Measurements from ENCODE around the gene GID4. TPM values are rescaled to one million over a fixed set of nuclear protein-coding genes. Genes with fewer than 3 reads are reported as not detected.

Gene GID4
- 11.9 TPM for total RNA-seq
- long read RNA-seq, full-length matches to known transcripts = 4 of 12 reads
- long read RNA-seq, partial matches to known transcripts = 1 of 12 reads
- long read RNA-seq, other reads (novel, unspliced or antisense) = 7 of 12 reads

DNA sequence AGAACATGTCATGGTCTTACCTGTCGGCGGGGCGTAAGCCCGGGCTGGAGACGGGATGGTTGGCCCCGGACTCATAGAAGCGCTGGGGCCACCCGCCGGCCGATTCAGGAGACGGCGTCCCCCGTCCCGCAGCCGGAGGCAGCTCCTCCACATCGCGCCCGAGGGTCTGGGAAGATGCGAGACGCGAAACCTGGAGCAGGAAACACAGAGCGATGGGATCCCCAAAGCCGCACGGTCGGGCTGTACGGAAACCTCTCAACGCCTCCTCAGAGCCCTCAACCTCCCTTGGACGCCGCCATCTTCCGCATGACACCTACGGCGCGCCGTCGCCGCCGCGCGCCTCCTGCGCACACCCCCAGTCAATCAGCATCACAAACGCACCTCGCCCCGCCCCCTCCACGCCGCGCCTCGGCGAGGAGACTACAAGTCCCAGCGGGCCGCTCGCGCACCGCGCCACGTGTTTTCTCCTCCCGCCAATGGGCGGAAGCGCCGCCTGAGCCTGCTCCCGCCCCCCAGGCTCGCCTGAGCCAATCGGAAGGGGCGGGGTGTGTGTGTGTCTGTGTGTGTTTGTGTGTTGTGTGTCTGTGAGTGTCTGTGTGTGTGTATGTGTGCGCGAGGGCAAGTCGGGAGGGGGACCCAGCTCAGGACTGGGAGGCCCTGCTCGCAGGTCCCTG, at the start of gene GID4, which contains the start of gene ATPAF2:
TSS of gene GID4 (plus strand) at position 548 of the 674 bp plus-strand sequence. CDS start at position 605, 57 bp downstream.
TSS of gene ATPAF2 (minus strand) at position 308 of the 674 bp plus-strand sequence. CDS start at position 153, 155 bp downstream.
- Histone ChIP-seq H3K27me3 (ENCODE audit: low read depth) (no peaks in the 10 kb centered on the region), H3K27ac (peak within 1 kb of the TSS; percentile 84), H3K4me3 (peak within 1 kb of the TSS; percentile 81), H3K36me3 (no peaks in the 10 kb centered on the region), H3K4me1 (peaks cover 38% of the 10 kb centered on the region), H3K9me3 (no peaks in the 10 kb centered on the region)
- intact Hi-C loops (cut with DNase I) = loop anchor here (10.0 kb wide), 1 partner anchor 354 kb away; the partner anchor contains the start of gene RAI1
- DNase-seq = peak; percentile 100
- TF ChIP-seq, protein P1, sequence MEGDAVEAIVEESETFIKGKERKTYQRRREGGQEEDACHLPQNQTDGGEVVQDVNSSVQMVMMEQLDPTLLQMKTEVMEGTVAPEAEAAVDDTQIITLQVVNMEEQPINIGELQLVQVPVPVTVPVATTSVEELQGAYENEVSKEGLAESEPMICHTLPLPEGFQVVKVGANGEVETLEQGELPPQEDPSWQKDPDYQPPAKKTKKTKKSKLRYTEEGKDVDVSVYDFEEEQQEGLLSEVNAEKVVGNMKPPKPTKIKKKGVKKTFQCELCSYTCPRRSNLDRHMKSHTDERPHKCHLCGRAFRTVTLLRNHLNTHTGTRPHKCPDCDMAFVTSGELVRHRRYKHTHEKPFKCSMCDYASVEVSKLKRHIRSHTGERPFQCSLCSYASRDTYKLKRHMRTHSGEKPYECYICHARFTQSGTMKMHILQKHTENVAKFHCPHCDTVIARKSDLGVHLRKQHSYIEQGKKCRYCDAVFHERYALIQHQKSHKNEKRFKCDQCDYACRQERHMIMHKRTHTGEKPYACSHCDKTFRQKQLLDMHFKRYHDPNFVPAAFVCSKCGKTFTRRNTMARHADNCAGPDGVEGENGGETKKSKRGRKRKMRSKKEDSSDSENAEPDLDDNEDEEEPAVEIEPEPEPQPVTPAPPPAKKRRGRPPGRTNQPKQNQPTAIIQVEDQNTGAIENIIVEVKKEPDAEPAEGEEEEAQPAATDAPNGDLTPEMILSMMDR (IDR thresholded peaks at IDR 0.05) = no peak
- ATAC-seq = peak; percentile 98 to 99

DNA sequence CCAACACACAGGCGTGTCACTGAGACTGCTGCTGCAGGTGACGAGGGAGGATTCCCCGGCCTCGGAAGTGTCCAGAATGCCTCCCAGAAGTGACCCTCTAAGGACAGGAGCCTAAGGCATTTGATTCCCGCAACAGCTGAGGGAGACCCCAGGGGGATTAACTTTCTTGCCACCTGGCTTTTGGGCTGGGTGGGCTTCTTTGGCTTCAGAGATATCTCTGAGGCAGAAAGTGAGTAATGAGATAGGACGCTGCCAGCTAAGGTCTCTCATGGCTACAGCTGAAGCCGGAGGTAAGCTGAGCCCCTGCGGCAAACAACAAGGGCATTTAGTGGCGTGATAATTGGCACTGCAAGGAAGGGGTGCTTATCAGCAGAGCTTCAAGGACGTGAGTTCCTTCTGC, 49.6 kb upstream of the GID4 start:
- no peak for ATAC-seq
- intact Hi-C loops (cut with DNase I) = no loop called here
- Histone ChIP-seq H3K4me3 (no peak overlapping the region), H3K27ac (no peak overlapping the region), H3K4me1 (no peaks in the 10 kb centered on the region), H3K9me3 (no peaks in the 10 kb centered on the region), H3K27me3 (ENCODE audit: low read depth) (no peaks in the 10 kb centered on the region), H3K36me3 (peaks cover 7% of the 10 kb centered on the region)
- DNase-seq = no peak
- TF ChIP-seq, protein P1 (IDR thresholded peaks at IDR 0.05) = no peak

DNA sequence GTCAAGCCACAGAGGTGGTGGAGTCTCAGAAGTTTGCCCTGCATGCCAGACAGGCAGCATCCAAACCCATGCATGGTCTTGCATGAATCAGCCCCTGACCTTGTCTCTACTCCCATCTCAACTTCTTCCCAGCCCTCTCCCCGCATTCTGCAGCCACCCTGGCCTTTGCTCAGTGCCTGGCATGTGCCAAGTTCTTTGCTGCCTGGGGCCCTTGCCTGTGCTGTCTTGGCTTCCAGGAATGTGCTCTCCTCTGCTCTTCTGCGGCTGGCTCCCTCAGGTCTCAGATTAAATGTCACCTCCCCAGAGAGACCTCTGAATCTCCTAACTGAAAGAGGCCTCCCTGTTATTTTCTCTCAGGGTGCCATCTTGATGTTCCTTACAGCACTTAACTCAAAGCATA, 48.9 kb upstream of the GID4 start:
- no peak overlapping the region for H3K27ac ChIP-seq
- no peaks in the 10 kb centered on the region for H3K4me1 ChIP-seq
- no peaks in the 10 kb centered on the region for H3K27me3 ChIP-seq (ENCODE audit: low read depth)
- DNase-seq = no peak
- TF ChIP-seq, protein P1 (IDR thresholded peaks at IDR 0.05) = no peak
- intact Hi-C loops (cut with DNase I) = no loop called here
- H3K36me3 ChIP-seq = peaks cover 7% of the 10 kb centered on the region
- no peak for ATAC-seq
- no peak overlapping the region for H3K4me3 ChIP-seq
- no peaks in the 10 kb centered on the region for H3K9me3 ChIP-seq

- Histone ChIP-seq H3K4me3 (no peak overlapping the region), H3K27me3 (ENCODE audit: low read depth) (no peaks in the 10 kb centered on the region), H3K4me1 (no peaks in the 10 kb centered on the region), H3K9me3 (no peaks in the 10 kb centered on the region), H3K36me3 (peaks cover 7% of the 10 kb centered on the region), H3K27ac (no peak overlapping the region)
- TF ChIP-seq, protein P1 (IDR thresholded peaks at IDR 0.05) = no peak
- DNase-seq = no peak
- ATAC-seq = no peak
- intact Hi-C loops (cut with DNase I) = no loop called here
These were observed 45.8 kb upstream of the GID4 start for GRCh38 chr17:17993366-17993765.

- intact Hi-C loops (cut with DNase I) = no loop called here
- TF ChIP-seq, protein P1 (IDR thresholded peaks at IDR 0.05) = no peak
- no peak overlapping the region for H3K27ac ChIP-seq
- peaks cover 3% of the 10 kb centered on the region for H3K36me3 ChIP-seq
- H3K4me1 ChIP-seq = no peaks in the 10 kb centered on the region
- no peak for DNase-seq
- ATAC-seq = no peak
- H3K4me3 ChIP-seq = no peak overlapping the region
- no peaks in the 10 kb centered on the region for H3K27me3 ChIP-seq (ENCODE audit: low read depth)
- no peaks in the 10 kb centered on the region for H3K9me3 ChIP-seq
These were observed 45.4 kb upstream of the GID4 start for GRCh38 chr17:17993852-17994251.

Data from lower lobe of right lung (tissue), 2 donors.